NOMO-1 (cell line): Measurements from ENCODE around the gene SLC12A2.

Experiments used
- DNase-seq, 2 experiments: peaks; one replicate each; lab custom pipeline; 2025; ENCODE audit not compliant: unreplicated experiment in 2 of 2; lab: John Stamatoyannopoulos, UW

SLC12A2 gene

DNA sequence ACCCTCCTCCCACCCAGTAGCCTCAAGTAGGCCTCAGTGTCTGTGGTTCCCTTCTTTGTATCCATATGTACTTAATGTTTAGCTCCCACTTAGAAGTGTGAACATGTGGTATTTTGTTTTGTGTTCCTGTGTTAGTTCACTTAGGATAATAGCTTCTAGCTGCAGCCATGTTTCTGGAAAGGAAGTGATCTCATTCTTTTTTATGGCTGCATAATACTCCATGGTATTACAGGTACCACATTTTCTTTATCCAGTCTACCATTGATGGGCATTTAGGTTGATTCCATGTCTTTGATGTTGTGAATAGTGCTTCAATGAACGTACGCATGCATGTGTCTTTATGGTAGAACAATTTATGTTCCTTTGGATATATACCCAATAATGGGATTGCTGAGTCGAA is 74.8 kb downstream of the SLC12A2 start:
- DNase-seq = no peak

DNA sequence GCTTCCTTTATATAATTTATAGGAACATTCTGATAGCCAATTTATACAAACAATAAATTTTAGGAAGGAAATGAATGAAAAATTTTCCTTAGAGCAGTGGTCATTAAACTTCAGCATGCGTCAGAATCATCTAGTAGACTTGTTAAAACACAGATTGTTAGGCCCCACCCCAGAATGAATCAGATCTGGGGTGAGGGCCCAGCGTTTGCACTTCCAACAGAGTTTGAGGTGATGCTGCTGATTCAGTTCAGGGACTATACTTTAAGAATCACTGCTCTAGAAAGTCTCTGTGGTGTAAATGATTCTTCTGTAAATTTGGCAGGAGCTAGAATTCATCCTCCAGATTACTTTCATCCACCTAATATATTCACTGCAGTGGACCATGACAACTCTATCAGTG is 80.4 kb downstream of the SLC12A2 start:
- DNase-seq = no peak

DNA sequence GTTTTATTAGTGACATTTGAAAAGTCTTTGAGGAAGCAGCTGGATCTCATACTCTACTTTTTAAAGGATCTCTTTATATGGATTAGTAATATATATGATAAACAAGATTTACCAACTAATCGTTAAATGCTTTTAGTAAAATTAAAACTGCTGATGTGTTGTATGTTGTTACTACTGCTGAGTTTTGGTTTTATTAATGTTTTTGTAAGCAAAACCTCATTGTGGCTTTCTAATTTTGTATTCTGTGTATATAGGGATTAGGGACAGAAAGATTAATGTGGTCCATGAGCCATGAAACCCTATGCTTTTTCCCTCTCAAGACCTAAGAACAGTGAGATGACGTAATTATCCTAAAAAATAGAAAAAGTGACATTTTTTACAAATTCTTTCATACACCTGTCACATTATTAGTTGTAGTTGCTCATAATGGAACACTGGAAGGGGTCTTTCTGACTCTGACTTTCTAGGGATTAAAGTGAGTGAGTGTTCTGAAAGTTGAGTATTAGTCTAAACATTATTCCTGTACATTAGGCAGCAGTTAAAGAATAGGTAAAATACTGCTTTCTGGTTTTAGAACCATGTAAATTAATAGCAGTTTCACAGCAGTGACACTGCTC is 85.9 kb downstream of the SLC12A2 start:
- no peak for DNase-seq

DNA sequence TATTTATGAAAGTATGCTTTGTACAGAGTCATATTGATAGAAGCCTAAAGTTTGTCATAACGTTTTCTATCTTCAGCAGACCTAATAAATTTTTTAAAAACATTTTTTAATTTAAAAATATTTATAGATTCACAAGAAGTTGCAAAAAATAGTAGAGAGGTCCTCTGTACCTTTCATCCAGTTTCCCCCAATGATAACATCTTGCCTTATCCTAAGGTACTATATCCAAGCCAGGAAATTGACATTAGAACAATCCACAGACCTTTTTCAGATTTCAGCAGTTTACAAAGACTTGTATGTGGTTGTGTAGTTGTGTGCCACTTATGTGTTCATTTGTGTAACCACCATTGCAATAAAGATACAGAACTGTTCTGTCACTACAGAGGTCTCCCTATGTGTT is 88.5 kb downstream of the SLC12A2 start:
- DNase-seq = no peak

DNA sequence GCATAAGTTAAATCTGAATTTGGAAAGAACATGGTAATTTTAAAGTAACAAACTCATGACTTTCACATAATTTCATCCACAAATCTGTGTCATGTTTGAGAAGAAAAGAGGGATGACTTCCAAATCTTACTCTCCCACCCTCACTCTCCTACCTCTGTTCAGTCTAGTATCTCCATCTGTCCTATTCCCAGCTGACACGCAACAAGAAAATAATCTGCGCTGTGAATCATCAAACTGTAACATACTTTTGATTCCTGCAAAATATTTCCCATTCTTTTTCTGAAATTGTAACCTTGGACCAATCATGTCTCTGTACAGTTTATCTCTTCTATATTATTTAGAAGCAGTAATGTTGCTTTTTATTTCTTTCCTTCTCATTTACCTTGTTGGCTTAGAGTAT is 91.4 kb downstream of the SLC12A2 start:
- DNase-seq = no peak

DNA sequence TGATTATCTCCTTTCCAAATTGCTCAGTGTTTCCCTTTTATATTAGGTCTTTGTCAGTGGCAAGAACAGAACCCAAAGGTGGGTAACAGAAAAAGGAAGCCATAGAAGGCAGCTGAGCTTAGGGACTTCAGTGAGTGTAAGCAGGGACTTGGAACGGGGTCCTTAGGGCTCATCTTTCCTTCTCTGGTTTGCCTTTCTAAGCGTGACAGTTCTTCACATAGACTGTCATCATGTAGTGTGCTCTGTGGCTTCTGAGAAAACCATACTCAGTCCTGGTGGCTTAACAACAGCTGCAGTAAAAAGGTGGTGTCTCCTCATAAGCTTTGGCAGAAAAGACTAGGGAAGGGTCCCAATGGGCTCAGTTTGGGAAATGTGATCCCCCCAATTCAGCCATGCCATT is 108.8 kb downstream of the SLC12A2 start:
- no peak for DNase-seq

DNA sequence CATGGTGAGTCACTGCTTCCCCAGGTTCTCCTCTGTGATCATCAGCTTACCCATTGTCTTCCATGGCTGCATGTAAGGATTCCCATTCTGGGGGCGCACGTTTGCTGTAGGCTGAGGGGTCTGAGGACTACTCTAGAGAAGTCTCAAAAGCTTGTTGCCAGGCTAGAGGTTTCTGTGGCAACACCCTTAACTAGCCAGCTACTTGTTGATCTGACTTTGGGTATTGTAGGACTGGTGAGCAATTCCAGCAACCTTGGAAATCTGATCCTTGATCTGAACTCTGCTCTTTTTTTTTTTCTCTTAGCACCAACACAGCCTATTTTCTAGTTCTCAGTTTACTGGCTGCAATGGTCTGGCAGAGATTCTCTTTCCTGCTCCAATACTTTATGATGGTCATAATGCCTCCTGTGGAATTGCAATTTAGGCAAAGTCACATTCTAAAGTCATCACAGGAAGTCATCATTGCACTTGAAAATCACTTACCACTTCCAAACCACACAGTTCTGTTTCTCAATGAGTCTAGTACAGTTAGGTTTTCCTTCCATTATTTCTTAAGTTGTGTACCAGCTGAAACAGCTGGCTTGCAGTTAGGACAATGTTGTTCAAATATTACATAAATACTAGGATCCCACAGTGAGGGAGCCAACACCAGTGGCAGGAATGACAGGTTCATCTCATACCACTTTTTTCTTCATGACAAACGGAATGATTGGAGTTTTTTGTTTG is 110.3 kb downstream of the SLC12A2 start:
- DNase-seq = no peak

DNA sequence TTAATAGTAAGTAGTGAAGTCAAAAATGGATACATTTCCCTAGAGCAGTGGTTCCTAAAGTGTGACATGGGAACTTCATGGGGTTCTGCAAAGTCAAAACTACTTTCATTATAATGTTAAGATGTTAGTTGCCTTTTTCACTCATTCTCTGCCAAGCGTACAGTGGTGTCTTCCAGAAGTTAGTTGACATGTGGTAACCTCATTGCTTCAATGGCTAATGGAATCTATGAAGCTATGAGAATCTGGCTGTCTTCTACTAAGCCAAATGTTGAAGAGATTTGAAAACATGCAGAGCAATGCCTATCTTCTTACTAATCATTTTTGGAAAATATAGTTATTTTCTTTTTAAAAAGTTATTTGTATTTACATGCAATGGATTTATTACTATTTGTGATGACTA is 111.8 kb downstream of the SLC12A2 start:
- DNase-seq = no peak

DNA sequence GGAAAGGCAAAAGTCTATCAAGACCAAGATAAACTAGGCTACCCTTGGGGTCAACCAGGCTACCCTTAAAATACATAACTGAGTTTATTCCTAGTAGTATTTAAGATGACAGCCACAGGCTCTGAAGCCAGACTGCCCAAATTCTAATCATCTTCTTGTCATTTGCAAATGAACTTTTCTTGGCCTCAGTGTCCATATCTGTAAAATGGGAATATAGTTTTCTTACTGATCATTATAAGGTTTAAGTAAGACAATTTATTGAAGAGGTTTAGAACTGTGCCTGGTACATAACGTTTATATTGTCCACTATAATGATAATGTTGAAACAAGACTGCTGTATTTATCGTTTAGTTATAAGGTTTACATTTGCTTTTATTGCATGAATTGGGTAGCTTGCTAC is 112.5 kb downstream of the SLC12A2 start:
- DNase-seq = no peak

DNA sequence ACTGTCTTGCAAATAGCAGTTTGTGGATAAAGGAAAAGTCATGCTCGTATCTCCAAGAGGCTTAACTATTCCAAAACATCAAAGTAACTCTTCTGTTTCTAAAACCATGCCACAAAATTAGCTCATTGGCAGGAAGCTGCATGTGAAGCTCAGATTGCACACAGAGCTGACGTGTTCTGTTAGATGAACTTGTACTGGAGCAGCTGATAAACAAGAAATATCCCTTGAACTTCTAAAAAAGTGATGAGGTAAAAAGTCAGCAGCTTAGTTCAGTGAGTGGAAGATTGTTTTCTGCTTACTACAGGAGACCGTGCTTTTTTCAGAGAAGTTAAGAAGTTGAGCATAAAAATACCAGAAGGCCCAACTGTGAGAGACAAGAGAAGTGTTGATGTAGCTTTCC is 113.2 kb downstream of the SLC12A2 start:
- no peak for DNase-seq

DNA sequence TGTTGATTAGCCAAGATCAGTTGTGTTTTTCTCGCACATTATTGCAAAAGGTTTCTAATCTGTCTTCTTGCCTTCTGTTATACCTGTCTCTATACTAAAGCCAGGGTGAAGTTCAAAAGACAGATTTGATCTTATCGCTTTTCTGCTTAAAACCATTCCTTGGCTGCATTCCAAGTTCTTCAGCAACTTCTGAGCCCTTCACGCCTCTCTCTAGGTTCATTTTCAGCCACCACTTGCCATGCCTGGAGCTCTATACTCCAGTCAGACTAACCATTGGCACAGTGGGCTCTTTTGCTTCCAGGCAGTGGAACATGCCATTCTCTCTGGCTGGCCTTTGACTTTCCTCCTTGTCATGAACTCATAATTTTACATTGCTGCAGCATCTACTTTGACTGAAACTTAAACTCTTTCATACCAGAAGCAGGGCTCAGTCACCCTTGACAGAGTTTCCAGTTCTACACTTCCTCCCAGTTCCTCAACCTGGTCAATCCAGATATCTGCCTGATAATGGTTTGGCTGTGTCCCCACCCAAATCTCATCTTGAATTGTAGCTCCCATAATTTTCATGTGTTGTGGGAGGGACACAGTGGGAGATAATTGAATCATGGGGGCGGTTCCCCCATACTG is 114.4 kb downstream of the SLC12A2 start:
- DNase-seq = no peak

DNA sequence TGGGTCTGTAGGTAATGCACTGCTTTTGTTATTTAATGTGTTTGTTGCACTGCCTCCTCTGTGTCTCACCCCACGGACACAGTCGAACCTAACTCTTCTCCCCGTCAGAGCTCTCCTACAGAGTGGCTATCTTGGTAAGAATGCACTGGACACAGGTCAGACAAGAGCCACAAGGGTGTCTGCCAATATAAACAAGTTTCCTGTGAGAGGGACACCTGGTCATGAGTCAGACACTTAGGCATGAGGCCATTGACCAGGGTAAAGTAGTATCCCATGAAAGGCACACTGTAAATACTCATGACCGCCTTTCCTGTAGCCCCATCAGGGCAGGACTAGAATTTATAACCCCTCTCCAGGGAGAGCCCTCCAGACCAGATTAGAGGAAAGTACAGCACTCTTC is 115.5 kb downstream of the SLC12A2 start:
- no peak for DNase-seq

DNA sequence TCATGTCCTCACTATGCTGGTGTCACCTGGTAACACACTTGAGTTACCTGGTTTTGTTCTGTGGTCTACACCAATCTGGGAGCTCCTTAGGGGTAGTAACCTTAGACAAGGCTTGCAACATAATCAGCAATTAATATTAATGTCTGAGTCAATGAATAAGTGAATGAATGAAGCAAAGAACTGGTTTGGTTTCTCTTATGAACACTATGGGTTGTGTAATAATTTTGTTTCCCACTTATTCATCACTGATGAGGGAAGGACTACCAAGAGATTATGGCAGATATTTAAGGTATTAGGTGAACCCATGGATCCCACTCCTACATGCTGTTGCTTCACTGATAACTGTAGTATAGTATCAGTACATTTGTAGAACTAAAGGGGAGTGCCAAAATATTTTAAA is 116.0 kb downstream of the SLC12A2 start:
- no peak for DNase-seq

DNA sequence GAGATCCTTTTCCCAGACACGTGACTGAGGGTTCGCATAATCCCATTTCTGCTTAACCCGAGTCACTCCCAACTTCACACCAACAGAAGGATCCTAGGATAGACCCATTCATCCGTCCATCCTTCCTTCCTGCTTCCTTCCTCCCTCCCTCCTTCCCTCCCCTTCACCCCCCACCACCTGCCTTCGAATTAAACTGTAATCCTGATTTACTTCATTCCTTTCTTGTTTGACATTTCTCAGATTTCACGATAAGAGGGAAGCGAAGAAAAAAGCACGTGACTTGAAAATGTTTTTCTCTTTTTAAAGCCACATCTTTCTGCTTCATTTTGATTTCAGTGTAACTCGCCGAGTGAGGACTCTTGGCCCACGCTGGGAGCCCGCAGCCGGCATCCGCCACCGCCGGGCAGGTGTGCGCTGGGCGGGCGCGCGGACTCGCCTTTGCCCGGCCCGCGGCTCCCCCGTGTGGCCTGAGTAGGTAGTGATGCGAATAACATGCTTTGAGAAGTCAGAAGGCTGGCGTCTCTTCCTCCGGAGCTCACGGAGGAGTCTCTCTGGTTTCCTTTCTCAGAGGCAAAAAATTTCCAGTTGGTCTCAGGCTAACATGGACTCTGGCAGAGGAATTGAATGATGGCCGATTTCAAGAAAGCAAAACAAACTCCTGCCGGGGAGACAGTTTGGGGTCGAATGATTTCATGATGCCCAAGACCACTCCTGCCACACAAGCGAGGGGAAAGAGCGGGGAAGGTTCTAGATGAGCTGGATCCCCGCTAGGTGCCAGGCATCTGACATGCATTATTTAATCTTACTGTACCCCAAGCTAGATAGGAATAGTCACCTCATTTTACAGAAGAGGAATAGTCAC is 117.7 kb downstream of the SLC12A2 start:
- DNase-seq = peak; percentile 52 to 84

DNA sequence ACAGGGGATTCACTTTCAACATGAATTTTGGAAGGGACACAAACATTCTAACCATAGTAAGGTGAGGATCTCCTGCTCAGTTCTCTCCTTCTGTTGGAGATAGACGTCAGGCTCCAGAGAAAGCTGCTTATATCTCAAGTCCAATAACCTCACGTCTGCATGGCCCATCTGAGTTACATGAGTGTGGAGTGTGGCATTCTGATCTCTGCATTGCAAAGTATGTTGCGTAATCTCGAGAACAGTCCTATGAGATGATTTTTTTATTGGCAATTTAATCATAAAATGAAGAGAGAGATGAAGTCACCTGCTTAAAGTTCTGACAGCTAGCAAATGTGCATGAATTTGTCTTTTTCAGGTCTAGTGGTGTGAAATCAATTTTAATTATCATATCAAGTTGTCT is 118.8 kb downstream of the SLC12A2 start:
- DNase-seq = no peak

DNA sequence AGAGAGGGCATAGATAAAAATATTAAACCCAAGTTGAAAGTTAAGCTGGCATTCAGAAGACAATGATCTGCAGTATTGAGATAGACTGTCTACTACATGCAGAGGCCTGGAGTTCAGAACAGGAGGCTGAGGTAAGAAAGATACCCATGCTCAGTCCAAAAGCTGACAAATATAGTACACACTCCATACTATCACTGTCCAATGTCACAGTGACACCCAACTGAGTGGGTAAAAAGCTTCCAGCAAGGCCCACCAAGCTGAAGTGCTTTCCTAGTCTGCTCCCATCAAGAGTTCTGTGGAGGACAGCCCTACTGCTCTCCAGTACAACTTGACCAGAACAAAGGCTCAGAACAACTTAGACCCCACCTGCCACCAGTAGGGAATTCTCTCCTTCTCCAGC is 124.9 kb downstream of the SLC12A2 start:
- no peak for DNase-seq

DNA sequence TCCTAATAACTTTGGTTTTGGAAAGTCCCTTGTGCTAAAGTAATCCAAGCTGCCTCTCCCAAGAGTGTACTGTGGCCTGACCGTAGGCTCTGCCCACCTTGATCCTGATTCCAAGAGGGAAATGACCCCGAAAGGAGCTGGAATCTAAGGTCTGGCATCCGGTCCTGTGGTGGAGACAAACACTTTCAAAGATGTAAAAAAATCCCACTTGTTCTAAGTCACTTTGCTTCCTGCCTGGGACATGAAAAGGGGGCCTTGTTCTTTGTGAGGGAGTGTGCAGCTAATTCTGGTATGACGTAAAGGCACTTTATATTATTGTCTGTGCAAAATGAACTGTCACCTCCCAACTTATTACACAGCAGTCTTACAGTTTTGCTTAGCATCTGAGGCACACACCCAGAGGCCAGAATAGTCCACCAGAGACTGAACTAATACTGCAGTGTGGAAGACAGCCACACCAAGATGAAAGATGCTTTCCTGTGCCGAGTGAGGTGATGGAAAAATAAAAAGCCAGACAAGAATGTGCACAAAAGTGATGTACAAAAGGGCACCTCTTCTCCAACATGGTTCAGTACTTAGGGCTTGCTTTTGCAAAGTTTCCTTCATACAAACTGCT is 128.7 kb downstream of the SLC12A2 start:
- DNase-seq = no peak

DNA sequence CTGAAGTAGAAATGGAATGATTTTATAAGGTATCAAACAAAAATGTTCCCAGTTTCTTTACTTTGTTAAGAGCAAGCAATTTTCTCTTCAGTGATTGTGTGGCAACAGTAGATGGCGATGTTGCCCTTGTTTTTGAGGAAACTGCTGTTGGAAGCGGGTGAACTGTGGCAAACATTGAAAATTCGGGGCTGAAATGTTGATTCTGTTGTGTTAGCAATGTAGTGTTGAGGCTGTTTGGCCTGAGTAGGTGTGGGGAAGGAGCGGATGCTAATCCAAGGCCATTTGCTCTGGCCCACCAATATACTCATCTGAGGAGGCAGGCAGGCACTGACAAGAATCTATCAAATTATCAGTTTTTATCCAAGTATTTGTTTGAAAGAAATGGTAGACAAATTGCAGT is 129.8 kb downstream of the SLC12A2 start:
- DNase-seq = peak; percentile 11 to 35

DNA sequence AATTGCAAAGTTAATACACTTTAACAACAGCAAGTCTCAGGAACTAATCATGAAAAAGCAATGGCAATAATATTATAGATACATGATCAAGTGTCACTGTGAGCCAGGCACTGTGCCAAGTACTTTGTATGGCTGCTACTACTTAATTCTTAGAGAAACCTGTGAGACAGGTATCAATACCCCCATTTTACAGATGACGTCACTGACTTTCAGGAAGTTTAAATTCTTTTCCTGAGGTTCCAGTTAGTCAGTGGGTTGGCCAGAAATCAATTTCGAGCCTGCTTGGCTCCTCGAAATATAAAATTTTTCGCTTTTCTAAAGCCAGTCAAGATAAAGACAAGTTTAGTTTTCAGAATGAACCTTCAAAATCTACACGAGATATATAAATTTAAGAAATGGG is 130.3 kb downstream of the SLC12A2 start:
- DNase-seq = no peak

DNA sequence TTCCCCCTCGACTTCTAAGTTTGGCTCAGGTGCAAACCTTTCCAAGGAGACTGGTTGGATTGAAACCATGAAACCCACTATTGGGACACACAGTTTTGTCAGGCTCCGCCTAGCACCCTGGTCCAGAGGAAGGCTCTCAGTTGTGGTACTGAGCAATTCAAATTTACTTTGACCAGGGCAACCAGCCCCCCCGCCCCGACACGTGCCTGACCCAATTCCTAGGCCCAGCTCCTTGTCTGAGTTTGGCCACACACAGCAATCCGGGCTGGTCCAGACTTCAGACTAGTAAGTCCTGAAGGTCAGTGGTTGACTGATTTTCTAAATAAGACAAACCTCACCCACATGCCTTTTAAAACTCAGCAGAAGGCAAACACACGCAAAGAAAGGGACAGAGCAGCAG is 132.7 kb downstream of the SLC12A2 start:
- no peak for DNase-seq
